Stomach (tissue), 4 donors: ENCODE data around the gene UGT2B17.

ENCODE experiments used
- EP300 ChIP-seq: sonication (generic); formaldehyde crosslinking; IDR thresholded peaks from one replicate; pipeline ENCODE4 v1.6.1; 2017; ENCODE audit warnings: antibody characterized with exemption
- POLR2A ChIP-seq, 4 donors: fragments of 450-650 bp; IDR thresholded peaks; one replicate each; pipeline ENCODE4 v1.6.1; 2016; ENCODE audit warnings: antibody characterized with exemption in 4 of 4, control low read depth in 2 of 4, mild to moderate bottlenecking in 1 of 4, moderate library complexity in 1 of 4
- POLR2AphosphoS5 ChIP-seq, 3 donors: sonication (generic); formaldehyde crosslinking; IDR thresholded peaks; one replicate each; pipeline ENCODE4 v1.6.1; 2016; ENCODE audit warnings: antibody characterized with exemption in 3 of 3
- TF ChIP-seq, protein P1 (sequence below), 7 experiments: fragments of 450-650 bp in 4 of 7; fragments of 200-600 bp in 3 of 7; sonication (generic) in 3 of 7; IDR thresholded peaks; one replicate each; pipeline ENCODE4 v1.5.1; 2016 to 2019; ENCODE audit warnings: antibody characterized with exemption in 7 of 7, control low read depth in 2 of 7, mild to moderate bottlenecking in 1 of 7

DNA sequence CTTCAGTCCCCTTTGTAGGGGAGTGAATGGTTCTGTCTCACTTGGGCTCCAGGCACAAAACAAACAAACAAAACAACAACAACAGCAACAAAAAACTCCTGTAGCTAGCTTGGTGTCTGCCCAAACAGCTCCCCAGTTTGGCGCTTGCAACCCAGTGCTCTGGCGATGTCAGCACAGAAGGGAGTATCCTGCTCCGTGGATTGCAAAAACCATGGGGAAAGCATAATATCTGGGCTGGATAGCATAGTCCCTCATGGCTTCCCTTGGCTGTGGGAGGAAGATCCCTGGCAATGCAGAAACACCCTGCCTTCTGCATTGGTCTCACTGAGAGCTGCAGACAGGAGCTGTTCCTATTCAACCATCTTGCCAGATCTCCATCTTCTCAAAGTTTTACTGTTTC lies 39.7 kb downstream of the UGT2B17 start:
- TF ChIP-seq, protein P1, sequence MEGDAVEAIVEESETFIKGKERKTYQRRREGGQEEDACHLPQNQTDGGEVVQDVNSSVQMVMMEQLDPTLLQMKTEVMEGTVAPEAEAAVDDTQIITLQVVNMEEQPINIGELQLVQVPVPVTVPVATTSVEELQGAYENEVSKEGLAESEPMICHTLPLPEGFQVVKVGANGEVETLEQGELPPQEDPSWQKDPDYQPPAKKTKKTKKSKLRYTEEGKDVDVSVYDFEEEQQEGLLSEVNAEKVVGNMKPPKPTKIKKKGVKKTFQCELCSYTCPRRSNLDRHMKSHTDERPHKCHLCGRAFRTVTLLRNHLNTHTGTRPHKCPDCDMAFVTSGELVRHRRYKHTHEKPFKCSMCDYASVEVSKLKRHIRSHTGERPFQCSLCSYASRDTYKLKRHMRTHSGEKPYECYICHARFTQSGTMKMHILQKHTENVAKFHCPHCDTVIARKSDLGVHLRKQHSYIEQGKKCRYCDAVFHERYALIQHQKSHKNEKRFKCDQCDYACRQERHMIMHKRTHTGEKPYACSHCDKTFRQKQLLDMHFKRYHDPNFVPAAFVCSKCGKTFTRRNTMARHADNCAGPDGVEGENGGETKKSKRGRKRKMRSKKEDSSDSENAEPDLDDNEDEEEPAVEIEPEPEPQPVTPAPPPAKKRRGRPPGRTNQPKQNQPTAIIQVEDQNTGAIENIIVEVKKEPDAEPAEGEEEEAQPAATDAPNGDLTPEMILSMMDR (IDR thresholded peaks at IDR 0.05): no peak
- TF ChIP-seq POLR2A (IDR thresholded peaks at IDR 0.05): no peak
- TF ChIP-seq POLR2AphosphoS5 (IDR thresholded peaks at IDR 0.05): no peak
- no peak for TF ChIP-seq EP300
